AG09309 (cell line): ENCODE data around the gene COMMD6.

Experiments
- DNase-seq: peaks from one replicate; pipeline ENCODE4 v3.0.0-alpha.2; 2010; ENCODE audit warnings: low read depth
- H3K4me3 ChIP-seq: 2 replicates; pipeline ENCODE4 v1.5.1; 2011; ENCODE audit warnings: mild to moderate bottlenecking, low read depth, low read length, moderate library complexity; ENCODE audit not compliant: control insufficient read depth
- TF ChIP-seq, protein P1 (sequence below): IDR thresholded peaks from 2 replicates; pipeline ENCODE4 v1.5.1; 2011; ENCODE audit warnings: mild to moderate bottlenecking, low read depth, low read length, inconsistent platforms; ENCODE audit not compliant: insufficient read depth, control insufficient read depth; ENCODE audit errors: missing control alignments

Gene COMMD6

GRCh38 chr13:75511051-75511625, 26.5 kb downstream of the COMMD6 start:
- DNase-seq, result no peak
- H3K4me3 ChIP-seq, result no peak overlapping the region
- TF ChIP-seq, protein P1, sequence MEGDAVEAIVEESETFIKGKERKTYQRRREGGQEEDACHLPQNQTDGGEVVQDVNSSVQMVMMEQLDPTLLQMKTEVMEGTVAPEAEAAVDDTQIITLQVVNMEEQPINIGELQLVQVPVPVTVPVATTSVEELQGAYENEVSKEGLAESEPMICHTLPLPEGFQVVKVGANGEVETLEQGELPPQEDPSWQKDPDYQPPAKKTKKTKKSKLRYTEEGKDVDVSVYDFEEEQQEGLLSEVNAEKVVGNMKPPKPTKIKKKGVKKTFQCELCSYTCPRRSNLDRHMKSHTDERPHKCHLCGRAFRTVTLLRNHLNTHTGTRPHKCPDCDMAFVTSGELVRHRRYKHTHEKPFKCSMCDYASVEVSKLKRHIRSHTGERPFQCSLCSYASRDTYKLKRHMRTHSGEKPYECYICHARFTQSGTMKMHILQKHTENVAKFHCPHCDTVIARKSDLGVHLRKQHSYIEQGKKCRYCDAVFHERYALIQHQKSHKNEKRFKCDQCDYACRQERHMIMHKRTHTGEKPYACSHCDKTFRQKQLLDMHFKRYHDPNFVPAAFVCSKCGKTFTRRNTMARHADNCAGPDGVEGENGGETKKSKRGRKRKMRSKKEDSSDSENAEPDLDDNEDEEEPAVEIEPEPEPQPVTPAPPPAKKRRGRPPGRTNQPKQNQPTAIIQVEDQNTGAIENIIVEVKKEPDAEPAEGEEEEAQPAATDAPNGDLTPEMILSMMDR, result no peak

DNA sequence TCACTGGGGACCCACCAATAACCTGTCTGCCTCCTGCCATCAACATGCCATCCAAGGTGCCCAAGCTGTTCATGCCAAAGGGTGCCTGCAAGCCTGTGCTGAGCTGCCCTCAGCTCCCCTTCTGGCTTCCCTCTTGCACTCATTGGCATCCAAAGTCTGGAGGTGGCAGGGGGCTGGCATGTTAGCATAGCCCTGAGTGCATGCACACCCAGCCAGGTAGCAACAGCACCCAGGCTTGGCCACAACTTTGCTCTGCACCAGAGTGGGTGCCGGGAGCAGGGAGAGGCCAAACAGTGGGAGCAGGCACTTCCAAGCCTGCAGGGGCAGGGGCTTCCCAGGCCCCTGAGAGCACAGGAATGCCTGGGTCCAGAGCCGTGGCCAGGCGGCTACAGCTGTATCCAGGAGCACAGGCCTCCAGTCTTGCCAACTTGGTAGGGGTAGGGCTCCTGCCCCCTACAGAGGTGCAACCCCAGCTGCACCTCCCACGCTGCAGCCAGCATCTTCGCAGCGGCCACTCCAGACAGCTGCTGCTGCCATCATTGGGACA, 29.6 kb downstream of the COMMD6 start:
- TF ChIP-seq, protein P1, result no peak
- H3K4me3 ChIP-seq, result no peak overlapping the region
- DNase-seq, result no peak

DNA sequence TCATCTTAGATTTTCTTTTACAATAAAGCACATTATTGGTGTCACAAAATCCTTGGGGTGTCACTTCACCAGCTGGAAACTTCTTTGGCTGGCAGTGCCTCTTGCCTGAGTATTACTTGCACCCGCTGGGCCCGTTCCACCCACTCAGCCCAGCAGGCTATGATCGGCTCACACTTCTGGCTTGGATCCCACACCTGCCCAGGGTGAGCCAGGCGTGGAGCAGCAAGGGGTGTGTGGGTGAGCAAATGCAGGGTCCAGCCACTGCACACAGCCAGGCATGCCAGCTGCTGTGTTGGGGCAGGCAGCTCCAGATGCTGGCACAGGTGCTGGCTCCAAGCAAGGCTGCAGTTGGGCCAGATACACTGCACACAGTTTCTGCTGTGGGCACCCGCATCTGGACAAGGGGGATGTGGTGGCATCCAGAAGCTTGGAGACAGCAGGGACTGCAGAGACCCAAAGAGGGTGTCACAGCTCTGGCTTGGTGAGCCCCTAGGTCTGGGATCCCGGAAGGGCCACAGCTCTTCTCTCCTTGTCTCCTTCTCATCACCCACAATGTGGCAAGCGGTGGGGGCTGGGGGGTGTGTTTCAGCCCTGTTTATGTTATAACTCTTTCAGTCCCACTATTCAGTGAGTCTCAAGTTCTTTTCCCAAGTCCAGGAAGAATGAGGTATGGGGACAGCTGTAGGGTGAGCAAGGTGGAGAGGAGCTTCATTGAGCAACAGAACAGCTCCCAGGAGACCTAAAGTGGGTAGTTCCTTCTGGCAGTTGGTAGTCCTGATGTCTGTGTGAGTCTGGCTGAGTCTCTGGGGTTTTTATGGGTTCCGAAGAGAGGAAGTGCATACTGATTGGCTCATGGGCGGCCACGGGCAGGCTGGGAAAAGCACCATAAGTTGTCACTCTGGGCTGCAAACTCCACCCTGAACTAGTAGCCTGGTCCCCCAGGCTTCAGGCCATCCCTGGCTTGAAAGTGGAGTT, 30.3 kb downstream of the COMMD6 start:
- no peak overlapping the region for H3K4me3 ChIP-seq
- no peak for DNase-seq
- TF ChIP-seq, protein P1, result no peak

- H3K4me3 ChIP-seq, result no peak overlapping the region
- DNase-seq, result no peak
- TF ChIP-seq, protein P1, result no peak
Observed at GRCh38 chr13:75506018-75506417, 31.6 kb downstream of the COMMD6 start.

- no peak for DNase-seq
Observed at GRCh38 chr13:75505327-75505726, 32.3 kb downstream of the COMMD6 start.

GRCh38 chr13:75495938-75496337, 41.7 kb downstream of the COMMD6 start:
- peak; percentile 38 for DNase-seq
- TF ChIP-seq, protein P1, result no peak
- H3K4me3 ChIP-seq, result no peak overlapping the region

More at GRCh38 chr13:75505327-75505726, 32.3 kb downstream of the COMMD6 start:
- no peak overlapping the region for H3K4me3 ChIP-seq
- TF ChIP-seq, protein P1, result no peak
